PC-9 (cell line): ENCODE measurements around the gene MYH11.

Experiments
- EZH2 ChIP-seq: fragments of 200-600 bp; sonication (generic); IDR thresholded peaks from 2 replicates; pipeline ENCODE4 v1.8.0; 2017; ENCODE audit warnings: antibody characterized with exemption, low read depth
- TF ChIP-seq, protein P1 (sequence below): fragments of 200-600 bp; sonication (generic); conservative IDR thresholded peaks from 2 replicates; pipeline ENCODE4 v1.6.1; 2017; ENCODE audit warnings: mixed run types, antibody characterized with exemption, mild to moderate bottlenecking, moderate library complexity

DNA sequence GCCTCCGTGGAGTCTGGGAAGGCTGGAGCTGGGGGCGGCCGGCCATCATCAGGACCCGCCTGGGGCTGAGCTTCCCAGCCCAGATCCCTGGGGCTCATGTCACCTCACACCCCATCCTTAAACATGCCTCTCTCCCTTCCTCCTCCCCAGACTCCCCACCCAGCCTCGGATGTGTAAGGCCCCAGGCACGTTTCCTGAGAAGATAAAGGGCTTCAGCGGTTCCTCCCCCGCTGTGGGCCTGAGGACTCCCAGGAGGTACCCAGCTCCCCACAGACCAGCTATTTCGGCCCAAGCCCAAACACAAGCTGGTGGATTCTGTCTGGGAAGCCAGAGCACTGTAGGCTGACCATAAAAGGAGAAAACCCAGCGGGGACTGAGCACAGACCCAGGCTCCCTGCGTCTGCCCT is 49.2 kb downstream of the MYH11 start:
- TF ChIP-seq, protein P1, sequence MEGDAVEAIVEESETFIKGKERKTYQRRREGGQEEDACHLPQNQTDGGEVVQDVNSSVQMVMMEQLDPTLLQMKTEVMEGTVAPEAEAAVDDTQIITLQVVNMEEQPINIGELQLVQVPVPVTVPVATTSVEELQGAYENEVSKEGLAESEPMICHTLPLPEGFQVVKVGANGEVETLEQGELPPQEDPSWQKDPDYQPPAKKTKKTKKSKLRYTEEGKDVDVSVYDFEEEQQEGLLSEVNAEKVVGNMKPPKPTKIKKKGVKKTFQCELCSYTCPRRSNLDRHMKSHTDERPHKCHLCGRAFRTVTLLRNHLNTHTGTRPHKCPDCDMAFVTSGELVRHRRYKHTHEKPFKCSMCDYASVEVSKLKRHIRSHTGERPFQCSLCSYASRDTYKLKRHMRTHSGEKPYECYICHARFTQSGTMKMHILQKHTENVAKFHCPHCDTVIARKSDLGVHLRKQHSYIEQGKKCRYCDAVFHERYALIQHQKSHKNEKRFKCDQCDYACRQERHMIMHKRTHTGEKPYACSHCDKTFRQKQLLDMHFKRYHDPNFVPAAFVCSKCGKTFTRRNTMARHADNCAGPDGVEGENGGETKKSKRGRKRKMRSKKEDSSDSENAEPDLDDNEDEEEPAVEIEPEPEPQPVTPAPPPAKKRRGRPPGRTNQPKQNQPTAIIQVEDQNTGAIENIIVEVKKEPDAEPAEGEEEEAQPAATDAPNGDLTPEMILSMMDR, result no peak
- no peak for TF ChIP-seq EZH2
